LNCaP clone FGC (cell line): Measurements from ENCODE around the gene CELF1.

ENCODE experiments used
- DNase-seq: peaks from one replicate; pipeline ENCODE4 v3.0.0-alpha.2; 2011; ENCODE audit warnings: low read depth
- H3K4me3 ChIP-seq: 2 replicates; pipeline ENCODE4 v1.5.1; 2011; ENCODE audit warnings: mild to moderate bottlenecking, low read depth, low read length, control low read depth
- TF ChIP-seq, protein P1 (sequence below): IDR thresholded peaks from 2 replicates; pipeline ENCODE4 v1.5.1; 2012; ENCODE audit warnings: mild to moderate bottlenecking; ENCODE audit not compliant: control insufficient read depth, insufficient read depth; ENCODE audit errors: extremely low read depth

The CELF1 gene

DNA sequence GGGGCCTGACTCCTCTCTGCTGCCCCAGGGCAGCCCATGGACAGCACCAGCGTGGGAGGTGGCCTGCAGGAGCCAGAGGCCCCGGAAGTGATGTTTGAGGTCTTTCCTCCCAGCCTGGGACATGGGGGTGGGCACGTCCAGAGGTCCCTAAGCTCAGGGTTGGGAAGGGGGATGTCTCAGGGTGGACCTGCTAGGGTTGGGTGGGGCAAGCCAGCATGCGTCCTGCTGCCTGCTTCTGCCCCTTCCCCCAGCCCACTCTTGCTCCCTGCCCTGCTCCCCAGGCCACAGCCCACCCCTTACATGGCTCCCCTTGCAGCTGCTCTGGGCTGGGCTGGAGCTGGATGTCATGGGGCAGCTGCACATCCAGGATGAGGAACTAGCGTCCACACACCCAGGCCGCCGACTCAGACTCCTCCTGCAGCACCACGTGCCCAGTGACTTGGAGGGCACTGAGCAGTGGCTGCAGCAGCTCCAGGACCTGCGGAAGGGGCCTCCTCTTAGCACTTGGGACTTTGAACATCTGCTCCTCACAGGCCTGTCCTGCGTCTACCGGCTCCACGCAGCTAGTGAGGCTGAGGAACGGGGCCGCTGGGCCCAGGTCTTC is 34.9 kb upstream of the CELF1 start:
- H3K4me3 ChIP-seq, result no peak overlapping the region
- no peak for DNase-seq
- TF ChIP-seq, protein P1, sequence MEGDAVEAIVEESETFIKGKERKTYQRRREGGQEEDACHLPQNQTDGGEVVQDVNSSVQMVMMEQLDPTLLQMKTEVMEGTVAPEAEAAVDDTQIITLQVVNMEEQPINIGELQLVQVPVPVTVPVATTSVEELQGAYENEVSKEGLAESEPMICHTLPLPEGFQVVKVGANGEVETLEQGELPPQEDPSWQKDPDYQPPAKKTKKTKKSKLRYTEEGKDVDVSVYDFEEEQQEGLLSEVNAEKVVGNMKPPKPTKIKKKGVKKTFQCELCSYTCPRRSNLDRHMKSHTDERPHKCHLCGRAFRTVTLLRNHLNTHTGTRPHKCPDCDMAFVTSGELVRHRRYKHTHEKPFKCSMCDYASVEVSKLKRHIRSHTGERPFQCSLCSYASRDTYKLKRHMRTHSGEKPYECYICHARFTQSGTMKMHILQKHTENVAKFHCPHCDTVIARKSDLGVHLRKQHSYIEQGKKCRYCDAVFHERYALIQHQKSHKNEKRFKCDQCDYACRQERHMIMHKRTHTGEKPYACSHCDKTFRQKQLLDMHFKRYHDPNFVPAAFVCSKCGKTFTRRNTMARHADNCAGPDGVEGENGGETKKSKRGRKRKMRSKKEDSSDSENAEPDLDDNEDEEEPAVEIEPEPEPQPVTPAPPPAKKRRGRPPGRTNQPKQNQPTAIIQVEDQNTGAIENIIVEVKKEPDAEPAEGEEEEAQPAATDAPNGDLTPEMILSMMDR, result no peak

DNA sequence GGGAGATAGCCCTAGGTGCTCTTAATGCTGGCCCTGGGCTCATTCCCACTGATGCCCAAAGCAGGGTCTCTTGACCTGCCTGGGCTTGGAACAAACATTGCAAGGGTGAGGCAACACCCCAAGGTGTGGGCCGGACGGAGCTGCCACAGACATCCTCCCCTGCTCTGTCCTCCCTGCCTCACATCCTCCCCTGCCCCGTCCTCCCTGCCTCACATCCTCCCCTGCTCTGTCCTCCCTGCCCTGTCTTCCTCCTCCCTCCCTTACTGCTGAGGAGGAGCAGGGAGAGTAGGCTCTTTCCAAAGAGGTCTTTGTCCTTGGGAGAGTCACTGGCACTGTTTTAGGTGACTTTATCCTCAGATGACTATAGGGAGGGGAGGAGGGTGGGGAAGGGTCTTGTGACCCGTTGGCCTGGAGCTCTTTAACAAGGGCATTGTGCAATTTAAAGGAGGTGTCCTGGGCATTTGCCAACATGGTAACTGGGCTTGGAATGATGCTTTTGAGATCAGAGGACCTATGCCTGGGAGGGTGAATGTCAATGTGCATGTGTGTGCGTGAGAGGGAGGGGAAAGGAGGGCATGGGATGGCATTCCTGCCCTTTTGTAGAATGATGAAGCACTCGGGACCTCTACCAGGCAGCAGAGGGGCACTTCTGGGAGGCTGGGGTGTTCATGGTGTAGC is 34.2 kb upstream of the CELF1 start:
- no peak overlapping the region for H3K4me3 ChIP-seq
- no peak for DNase-seq
- TF ChIP-seq, protein P1, result no peak

DNA sequence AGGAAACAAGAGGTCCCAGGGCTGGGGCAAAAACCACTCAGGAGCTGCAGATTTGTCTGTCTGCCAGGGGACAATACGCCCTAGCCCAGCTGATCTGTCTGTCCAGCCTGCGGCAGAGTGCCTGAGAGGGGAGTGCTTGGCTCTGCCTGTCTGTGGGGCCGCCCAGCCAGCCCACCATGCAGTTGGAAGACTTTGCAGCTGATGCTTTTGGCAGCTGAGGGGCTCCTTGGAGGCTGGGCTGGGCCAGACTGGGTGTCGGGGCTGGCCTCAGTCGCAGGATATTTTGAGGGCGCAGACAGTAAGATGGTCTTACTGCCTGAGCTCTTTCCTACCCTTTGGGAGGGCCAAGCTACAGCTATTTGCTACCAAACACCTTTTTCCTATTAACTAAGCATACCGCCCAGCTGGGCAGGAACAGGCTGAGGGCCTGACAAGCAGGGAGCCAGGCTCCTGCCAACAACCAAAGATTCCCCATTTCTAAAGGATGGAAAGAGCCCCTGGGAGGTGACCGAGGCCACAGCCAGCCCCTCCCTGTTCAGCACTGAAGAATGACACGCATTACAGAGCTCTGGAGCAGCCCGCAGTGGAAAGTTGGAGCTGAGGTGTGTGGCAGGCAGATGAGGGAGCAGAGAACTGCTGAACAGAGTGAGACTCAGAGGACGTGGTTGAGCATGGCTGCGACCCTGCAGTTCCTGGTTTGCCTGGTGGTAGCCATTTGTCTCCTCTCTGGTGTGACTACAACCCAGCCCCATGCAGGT is 33.3 kb upstream of the CELF1 start, which contains the start of gene FAM180B:
Gene FAM180B, plus strand, starts transcription at position 581 of the 758 bp plus-strand sequence. Its CDS starts 91 bp downstream, at position 672.
- TF ChIP-seq, protein P1, result no peak
- DNase-seq, result no peak

DNA sequence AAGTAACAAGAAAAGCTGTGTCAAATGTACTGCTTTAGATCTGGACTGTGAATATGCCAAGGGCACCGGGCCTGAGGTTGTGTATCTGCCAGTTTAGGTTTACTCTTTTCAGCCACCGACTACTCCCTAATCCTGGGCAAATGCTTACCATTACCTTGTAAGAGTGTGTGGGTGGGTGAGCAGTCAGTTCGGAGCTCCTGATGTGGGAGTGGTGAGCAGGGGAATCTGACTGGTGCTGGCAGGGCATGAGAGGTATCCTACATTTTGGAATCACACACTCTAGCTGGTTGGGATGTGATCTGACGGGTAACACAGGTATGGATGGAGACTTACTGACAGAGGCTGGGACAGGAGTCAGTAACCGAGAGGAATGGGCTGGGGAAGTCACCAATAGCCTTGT is 30.9 kb upstream of the CELF1 start:
- DNase-seq, result no peak
- no peak overlapping the region for H3K4me3 ChIP-seq
- TF ChIP-seq, protein P1, result no peak

More for the DNA sequence above, 33.3 kb upstream of the CELF1 start, which contains the start of gene FAM180B:
- H3K4me3 ChIP-seq, result no peak within 1 kb of the TSS

DNA sequence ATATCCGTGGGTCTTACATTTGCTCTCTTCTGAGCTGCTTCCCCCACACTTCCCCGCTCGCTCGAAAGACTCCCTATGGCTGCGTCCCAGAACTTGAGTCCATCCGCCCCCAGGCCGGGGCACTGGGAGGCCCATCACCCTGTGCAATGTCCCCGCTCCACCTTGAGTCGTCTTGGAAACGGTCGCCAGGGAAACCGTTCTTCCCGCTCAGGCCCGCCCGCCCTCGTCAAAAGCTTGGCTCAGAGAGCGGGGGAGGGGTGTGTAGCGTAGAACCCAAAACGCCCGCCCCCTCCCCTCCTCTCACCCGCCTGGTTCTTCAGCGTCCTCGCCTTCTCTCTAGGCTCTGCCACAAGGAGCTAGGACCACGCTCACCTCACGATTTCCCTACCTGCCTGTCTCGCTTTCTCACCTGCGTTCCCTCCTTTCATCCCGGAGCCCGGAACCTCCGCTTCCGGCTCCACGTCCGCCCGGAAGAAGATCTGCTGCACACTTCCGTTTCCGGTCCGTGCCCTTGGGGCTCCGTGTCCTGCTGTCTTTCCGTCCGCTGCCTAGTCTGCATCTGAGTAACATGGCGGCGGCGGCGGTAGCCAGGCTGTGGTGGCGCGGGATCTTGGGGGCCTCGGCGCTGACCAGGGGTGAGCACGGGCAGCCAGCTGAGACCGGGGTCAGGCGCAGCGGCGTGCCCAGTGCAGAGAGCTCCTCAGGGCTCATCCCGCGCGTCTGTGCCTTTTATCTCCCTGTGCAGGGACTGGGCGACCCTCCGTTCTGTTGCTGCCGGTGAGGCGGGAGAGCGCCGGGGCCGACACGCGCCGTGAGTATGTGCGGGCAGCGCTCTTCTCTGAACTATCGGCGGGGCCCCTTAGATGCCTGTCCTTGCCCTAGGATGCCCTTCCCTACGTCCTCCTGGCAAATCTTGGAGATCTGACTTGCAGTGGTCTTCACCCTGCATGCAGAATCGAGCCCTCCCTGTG is 25.9 kb upstream of the CELF1 start, which contains the start of the genes KBTBD4 and NDUFS3:
Gene KBTBD4, minus strand, starts transcription at position 447 of the 971 bp plus-strand sequence. Its CDS starts 19 bp downstream, at position 428.
Gene NDUFS3, plus strand, starts transcription at position 551 of the 971 bp plus-strand sequence. Its CDS starts 18 bp downstream, at position 569.
- H3K4me3 ChIP-seq, result peak within 1 kb of the TSS; percentile 97
- peak; percentile 78 for DNase-seq
- TF ChIP-seq, protein P1, result no peak
